ENCODE data around the gene FSIP1. TPM values are rescaled to one million over a fixed set of nuclear protein-coding genes. Genes with fewer than 3 reads are reported as not detected.

Gene FSIP1
- total and polyA plus RNA-seq, 7 donors: 0.04 to 2.4 (median 0.63) TPM; not detected in 1

- Histone ChIP-seq H3K36me3 (ENCODE audit: insufficient read depth in 1 of 2, low read depth in 1 of 2) (no peaks in the 10 kb centered on the region), H3K27ac (no peak overlapping the region), H3K9me3 (no peaks in the 10 kb centered on the region), H3K4me1 (no peaks in the 10 kb centered on the region), H3K27me3 (ENCODE audit: insufficient read depth in 3 of 3, low read length in 2 of 3) (no peaks in the 10 kb centered on the region), H3K4me3 (no peak overlapping the region)
- DNase-seq: no peak
- TF ChIP-seq, protein P1, sequence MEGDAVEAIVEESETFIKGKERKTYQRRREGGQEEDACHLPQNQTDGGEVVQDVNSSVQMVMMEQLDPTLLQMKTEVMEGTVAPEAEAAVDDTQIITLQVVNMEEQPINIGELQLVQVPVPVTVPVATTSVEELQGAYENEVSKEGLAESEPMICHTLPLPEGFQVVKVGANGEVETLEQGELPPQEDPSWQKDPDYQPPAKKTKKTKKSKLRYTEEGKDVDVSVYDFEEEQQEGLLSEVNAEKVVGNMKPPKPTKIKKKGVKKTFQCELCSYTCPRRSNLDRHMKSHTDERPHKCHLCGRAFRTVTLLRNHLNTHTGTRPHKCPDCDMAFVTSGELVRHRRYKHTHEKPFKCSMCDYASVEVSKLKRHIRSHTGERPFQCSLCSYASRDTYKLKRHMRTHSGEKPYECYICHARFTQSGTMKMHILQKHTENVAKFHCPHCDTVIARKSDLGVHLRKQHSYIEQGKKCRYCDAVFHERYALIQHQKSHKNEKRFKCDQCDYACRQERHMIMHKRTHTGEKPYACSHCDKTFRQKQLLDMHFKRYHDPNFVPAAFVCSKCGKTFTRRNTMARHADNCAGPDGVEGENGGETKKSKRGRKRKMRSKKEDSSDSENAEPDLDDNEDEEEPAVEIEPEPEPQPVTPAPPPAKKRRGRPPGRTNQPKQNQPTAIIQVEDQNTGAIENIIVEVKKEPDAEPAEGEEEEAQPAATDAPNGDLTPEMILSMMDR (IDR thresholded peaks at IDR 0.05): no peak
- 65 to 76% (median 75%) methylated on average over 3 of the region's 3 CpGs for WGBS, 3 donors
- intact Hi-C loops (cut with DNase I): no loop called here
- ATAC-seq: no peak
These were observed 164.4 kb downstream of the FSIP1 start for GRCh38 chr15:39618063-39618823.

GRCh38 chr15:39616731-39617455, 165.7 kb downstream of the FSIP1 start:
- DNase-seq: no peak
- intact Hi-C loops (cut with DNase I): no loop called here
- WGBS, 3 donors: 81 to 87% (median 84%) methylated on average over 6 of the region's 6 CpGs

DNA sequence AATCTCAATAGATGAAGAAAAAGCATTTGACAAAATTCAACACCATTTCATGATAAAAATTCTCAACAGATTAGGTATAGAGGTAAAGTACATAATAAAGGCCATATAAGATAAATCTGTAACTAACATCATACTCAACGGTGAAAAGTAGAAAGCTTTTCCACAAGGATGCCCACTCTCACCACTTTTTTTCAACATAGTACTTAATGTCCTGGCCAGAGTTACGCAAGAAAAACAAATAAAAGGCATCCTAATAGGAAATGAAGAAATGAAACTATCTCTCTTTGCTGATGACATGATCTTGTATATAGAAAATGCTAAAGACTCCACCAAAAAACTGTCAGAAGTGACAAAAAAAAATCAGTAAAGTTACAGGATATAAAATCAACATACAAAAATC, 168.8 kb downstream of the FSIP1 start:
- Histone ChIP-seq H3K36me3 (ENCODE audit: insufficient read depth in 1 of 2, low read depth in 1 of 2) (no peaks in the 10 kb centered on the region), H3K4me1 (no peaks in the 10 kb centered on the region), H3K9me3 (peaks cover 18% of the 10 kb centered on the region), H3K27ac (no peak overlapping the region), H3K27me3 (ENCODE audit: insufficient read depth in 3 of 3, low read length in 2 of 3) (no peaks in the 10 kb centered on the region), H3K4me3 (no peak overlapping the region)
- ATAC-seq (no peak), DNase-seq (no peak)
- intact Hi-C loops (cut with DNase I): no loop called here
- WGBS, 3 donors: 78 to 94% (median 93%) methylated on average over 2 of the region's 2 CpGs
- TF ChIP-seq, protein P1 (IDR thresholded peaks at IDR 0.05): no peak

More at GRCh38 chr15:39616731-39617455, 165.7 kb downstream of the FSIP1 start:
- Histone ChIP-seq H3K27ac (no peak overlapping the region), H3K9me3 (no peaks in the 10 kb centered on the region), H3K27me3 (ENCODE audit: insufficient read depth in 3 of 3, low read length in 2 of 3) (no peaks in the 10 kb centered on the region), H3K4me3 (no peak overlapping the region), H3K36me3 (ENCODE audit: insufficient read depth in 1 of 2, low read depth in 1 of 2) (no peaks in the 10 kb centered on the region), H3K4me1 (no peaks in the 10 kb centered on the region)
- no peak for ATAC-seq
- TF ChIP-seq, protein P1 (IDR thresholded peaks at IDR 0.05): no peak

DNA sequence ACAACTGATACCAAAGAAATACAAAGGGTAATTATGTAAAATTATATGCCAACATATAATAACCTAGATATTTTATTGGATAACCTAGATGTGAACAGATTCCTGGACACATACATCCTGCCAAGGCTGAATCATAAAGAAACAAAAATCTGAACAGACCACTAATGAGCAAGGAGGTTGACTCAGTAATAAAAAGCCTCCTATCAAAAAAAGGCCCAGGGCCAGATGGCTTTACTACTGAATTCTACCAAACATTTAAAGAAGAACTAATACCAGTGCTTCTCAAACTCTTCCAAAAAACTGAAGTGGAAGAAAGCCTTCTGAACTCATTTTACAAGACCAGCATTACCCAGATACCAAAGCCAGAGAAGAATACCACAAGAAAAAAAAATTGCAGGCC, 169.4 kb downstream of the FSIP1 start:
- no peak for ATAC-seq
- H3K36me3 ChIP-seq (ENCODE audit: insufficient read depth in 1 of 2, low read depth in 1 of 2): no peaks in the 10 kb centered on the region
- DNase-seq: no peak
- no peak overlapping the region for H3K4me3 ChIP-seq
- no peak overlapping the region for H3K27ac ChIP-seq
- intact Hi-C loops (cut with DNase I): no loop called here
- H3K9me3 ChIP-seq: peaks cover 18% of the 10 kb centered on the region
- no peaks in the 10 kb centered on the region for H3K4me1 ChIP-seq
- TF ChIP-seq, protein P1 (IDR thresholded peaks at IDR 0.05): no peak
- no peaks in the 10 kb centered on the region for H3K27me3 ChIP-seq (ENCODE audit: insufficient read depth in 3 of 3, low read length in 2 of 3)

Data from psoas muscle (tissue), 8 donors.